ENCODE results near the gene MPDZ.

DNA sequence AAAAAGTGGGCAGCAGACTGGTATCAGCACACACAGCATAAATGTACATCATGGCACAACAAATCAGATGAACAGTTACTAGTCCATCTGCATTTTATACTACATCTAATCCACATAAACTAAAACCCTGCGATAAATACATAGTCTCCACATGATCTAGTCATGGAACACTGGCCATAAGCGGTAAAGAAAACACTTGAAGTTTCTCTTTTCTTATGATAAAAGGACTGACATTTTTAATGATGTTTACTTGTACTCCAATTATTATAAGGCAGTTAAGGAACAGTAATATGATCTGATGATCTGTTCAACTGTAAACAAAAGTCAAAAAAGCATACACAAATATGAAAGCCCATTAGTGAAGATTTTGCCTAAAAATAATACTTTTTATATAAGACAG is 112.5 kb downstream of the MPDZ start:
- TF ChIP-seq, protein P1, sequence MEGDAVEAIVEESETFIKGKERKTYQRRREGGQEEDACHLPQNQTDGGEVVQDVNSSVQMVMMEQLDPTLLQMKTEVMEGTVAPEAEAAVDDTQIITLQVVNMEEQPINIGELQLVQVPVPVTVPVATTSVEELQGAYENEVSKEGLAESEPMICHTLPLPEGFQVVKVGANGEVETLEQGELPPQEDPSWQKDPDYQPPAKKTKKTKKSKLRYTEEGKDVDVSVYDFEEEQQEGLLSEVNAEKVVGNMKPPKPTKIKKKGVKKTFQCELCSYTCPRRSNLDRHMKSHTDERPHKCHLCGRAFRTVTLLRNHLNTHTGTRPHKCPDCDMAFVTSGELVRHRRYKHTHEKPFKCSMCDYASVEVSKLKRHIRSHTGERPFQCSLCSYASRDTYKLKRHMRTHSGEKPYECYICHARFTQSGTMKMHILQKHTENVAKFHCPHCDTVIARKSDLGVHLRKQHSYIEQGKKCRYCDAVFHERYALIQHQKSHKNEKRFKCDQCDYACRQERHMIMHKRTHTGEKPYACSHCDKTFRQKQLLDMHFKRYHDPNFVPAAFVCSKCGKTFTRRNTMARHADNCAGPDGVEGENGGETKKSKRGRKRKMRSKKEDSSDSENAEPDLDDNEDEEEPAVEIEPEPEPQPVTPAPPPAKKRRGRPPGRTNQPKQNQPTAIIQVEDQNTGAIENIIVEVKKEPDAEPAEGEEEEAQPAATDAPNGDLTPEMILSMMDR (IDR thresholded peaks at IDR 0.05; ENCODE audit: borderline replicate concordance, extremely low read depth, low read length, poor library complexity, severe bottlenecking) = no peak
- TF ChIP-seq EZH2 (IDR thresholded peaks at IDR 0.05; ENCODE audit: borderline replicate concordance, low read depth, low read length, severe bottlenecking) = no peak
